HG03439 (cell line): ENCODE measurements around the gene TBC1D1.
A peak's percentile ranks its signal among the peaks of the same experiment; 100 is the strongest.

Source experiments
- ATAC-seq: cut with Tn5 transposase; IDR thresholded peaks from one replicate; pipeline ENCODE4 v1.9.1; 2021; ENCODE audit warnings: mild to moderate bottlenecking, moderate library complexity; ENCODE audit not compliant: unreplicated experiment

TBC1D1 gene, protein sequence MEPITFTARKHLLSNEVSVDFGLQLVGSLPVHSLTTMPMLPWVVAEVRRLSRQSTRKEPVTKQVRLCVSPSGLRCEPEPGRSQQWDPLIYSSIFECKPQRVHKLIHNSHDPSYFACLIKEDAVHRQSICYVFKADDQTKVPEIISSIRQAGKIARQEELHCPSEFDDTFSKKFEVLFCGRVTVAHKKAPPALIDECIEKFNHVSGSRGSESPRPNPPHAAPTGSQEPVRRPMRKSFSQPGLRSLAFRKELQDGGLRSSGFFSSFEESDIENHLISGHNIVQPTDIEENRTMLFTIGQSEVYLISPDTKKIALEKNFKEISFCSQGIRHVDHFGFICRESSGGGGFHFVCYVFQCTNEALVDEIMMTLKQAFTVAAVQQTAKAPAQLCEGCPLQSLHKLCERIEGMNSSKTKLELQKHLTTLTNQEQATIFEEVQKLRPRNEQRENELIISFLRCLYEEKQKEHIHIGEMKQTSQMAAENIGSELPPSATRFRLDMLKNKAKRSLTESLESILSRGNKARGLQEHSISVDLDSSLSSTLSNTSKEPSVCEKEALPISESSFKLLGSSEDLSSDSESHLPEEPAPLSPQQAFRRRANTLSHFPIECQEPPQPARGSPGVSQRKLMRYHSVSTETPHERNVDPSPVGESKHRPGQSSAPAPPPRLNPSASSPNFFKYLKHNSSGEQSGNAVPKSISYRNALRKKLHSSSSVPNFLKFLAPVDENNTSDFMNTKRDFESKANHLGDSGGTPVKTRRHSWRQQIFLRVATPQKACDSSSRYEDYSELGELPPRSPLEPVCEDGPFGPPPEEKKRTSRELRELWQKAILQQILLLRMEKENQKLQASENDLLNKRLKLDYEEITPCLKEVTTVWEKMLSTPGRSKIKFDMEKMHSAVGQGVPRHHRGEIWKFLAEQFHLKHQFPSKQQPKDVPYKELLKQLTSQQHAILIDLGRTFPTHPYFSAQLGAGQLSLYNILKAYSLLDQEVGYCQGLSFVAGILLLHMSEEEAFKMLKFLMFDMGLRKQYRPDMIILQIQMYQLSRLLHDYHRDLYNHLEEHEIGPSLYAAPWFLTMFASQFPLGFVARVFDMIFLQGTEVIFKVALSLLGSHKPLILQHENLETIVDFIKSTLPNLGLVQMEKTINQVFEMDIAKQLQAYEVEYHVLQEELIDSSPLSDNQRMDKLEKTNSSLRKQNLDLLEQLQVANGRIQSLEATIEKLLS (N-terminal part only)

DNA sequence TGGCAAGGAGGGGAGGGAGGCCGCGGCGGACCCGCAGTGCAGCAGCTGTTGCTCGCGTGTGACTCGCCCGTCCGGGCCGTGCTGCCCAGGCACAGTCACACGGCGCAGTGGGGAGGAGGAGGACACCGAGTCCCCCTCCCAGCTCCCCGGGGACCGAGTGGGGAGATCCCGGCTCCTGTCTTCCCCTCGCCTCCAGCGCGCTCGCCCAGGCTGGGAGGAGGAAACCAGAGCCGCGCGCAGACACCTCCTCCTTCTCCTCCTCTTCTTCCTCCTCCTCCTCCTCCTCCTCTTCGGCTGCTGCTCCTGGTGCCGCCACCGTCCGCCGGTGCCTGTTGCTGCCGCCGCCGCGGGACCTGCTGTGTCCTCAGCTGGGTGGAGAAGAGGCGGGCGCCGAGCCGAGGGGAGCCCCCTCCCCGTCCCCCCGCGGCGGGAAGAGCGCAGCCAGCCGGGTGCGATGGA is at the start of gene TBC1D1:
TSS of gene TBC1D1 (plus strand) at position 284 of the 459 bp plus-strand sequence. CDS start 11,012 bp downstream, outside the sequence.
- peak; percentile 37 for ATAC-seq

DNA sequence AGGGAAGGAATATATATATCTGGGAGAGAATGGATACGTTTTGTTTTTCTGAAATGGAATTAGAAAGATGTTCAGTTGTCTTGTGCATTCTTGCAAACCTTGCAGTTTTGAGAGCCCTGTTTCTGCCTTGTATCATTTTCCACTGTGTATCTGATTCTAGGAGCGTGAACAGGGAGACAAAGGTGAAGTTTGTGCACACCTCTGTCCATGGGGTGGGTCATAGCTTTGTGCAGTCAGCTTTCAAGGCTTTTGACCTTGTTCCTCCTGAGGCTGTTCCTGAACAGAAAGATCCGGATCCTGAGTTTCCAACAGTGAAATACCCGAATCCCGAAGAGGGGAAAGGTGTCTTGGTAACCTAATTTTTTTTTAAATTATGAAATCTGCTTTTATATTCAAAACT is 46.7 kb upstream of the TBC1D1 start:
- ATAC-seq = no peak

DNA sequence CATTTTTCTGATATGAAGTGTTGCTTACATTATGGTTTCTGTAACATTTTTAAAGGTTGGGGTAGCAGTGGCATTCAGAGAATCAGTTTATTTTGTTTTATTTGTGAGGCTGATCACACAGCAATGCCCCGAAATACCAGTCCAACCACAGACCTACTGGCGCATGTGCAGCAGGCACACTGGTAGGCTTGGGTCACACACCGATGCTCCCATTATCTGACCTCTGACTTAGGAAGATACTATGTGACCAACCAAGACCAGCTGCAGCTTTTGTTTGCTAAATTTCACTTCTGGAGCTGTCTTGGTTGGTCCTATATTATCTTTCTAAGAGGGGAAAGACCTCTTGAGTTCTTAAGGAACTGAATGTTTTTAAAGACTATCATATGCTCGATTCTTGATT is 45.7 kb upstream of the TBC1D1 start:
- no peak for ATAC-seq

DNA sequence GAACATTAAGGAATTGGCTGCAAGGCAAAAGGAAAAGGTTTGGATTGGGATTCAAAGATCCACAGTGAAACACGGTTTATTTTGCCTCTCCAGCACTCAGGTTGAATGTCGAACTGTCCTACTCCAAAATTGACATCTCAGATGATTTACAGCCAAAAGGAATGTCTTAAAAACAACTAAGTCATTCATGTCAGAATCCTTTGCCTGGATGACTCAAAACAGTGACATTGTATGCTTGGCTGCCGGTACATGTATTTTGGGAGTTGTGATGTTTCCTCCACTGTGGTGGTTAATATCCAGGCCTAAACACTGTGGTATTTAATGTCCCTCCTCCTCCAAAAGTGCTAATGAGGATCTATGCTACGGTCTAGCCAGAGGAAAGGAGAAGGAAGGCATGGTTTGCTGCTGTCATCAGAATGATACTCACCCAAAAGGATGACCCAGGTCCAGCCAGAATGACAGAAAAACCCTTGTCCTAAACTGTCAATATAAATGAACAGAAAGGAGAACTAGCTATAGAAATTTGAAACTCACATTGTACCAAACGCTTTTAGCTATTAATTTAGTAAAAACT is 43.5 kb upstream of the TBC1D1 start:
- ATAC-seq = no peak

DNA sequence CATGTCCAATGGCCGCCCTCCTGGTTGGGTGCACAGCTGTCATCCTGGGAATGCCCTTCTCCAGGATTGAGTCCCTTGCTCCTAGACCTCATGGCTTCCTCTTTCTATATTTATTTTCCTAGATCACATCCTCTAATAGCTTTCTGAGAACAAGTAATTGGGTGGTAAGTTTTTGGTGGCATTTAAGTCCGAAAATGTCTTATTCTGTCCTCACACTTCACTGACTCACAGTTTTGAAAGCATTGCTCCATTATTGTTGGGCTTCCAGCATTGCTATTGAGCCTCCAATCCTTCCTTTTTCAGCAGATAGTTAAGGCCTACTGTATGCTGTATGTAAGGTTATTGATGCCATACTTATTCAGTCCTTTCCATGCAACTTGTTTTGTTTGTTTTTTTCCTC is 38.5 kb upstream of the TBC1D1 start:
- ATAC-seq = no peak

DNA sequence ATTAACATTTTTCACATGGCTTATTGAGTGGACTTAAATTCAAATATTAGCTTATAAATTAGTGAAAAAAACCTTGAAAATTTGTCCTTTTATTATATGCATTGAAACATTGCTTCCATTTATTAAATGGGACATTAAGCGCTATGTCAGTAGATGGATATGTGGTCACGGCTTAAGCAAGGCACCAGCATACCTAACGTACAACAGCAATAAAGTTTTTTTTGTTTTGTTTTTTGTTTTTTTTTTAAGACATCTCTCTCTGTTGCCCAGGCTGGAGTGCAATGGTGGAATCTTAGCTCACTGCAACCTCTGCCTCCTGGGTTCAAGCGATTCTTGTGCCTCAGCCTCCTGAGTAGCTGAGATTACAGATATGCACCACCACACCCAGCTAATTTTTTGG is 32.8 kb upstream of the TBC1D1 start:
- no peak for ATAC-seq

DNA sequence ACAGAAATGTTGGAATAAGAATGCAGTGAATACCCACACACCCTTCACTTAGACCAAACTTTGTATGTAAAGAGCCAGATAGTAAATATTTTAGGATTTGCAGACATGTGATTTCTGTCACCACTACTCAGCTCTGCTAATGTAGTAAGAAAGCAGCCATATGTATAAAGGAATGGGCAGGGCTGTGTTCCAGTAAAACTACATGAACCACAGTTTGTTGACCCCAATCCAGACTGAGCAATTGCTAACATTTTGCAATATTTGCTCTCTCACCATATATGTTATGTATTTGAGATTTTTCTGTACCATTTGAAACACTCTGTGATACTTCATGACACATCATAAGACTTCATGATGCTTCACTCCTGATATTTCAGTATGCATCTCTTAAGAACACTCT is 32.0 kb upstream of the TBC1D1 start:
- ATAC-seq = no peak

DNA sequence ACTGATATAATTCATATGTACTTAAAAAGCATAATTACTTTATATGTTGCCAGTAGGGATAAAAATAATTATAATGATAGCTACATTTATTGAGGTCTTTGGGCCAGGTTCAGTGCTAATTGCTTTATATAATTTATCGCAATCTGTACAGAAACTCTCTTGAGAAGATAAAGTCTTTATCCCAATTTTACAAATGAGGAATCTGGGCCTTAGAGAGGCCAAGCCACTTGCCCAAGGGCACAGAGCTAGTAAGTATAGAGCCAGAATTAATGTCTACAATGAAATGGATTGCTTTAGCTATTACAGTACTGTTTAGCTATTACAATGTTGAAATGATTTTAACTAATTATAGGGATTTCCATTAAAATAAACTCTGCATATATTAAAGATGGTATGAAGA is 30.6 kb upstream of the TBC1D1 start:
- ATAC-seq = no peak

DNA sequence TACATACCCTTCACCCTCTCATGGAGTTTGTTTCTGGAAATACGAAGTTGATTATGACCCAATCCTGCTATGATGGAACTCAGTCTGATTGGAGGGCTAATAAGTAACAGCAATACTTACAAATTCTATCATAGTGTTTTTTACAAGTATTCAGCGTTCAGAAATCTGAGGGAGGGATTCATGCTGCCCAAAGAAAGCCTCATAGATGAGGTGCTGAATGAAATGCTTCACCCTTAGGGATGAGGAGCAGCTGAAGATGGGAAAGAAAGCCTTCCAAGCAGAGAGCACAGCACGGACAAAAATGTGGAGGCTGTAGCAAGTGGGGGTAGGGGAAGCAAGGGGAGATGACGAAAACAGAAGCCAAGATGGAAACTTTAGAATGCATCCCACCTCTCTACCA is 27.9 kb upstream of the TBC1D1 start:
- ATAC-seq = no peak

DNA sequence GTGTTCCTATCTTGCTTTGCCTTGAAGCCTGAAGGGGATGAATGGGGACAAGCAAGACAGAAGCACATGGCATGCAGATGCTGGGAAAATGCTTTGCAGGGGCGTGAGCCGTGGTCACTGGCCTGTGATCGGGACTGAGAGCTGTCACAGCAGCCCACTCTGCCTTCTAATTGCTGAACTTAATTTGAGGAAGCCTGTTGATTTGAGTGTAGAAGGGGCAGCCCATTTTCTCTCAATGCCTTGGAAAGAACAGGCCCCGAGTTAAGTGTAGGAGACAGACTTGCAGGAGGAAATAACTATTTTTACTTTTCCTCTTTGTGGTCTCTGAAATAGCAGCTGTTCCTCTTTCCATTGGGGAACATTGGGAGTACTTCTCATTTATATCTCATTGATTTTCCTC is 26.1 kb upstream of the TBC1D1 start:
- no peak for ATAC-seq

DNA sequence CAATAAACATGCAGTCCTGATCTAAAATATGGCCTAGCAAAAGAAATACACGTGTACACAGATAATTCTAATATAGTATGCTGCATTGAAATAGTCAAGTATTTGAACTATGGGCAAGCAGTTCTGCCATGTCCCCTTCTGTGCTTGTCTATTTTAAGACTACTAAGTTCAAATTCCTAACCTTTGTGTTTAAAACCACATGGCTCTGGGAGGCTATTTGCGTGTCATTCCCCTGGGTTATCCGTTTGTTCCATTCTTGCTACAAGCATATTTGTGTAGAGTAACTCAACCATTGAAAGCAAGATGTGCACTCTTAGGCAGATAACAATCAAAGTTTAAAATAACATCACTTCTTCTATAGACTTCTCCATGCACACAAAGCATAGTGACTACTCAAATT is 25.4 kb upstream of the TBC1D1 start:
- ATAC-seq = no peak

DNA sequence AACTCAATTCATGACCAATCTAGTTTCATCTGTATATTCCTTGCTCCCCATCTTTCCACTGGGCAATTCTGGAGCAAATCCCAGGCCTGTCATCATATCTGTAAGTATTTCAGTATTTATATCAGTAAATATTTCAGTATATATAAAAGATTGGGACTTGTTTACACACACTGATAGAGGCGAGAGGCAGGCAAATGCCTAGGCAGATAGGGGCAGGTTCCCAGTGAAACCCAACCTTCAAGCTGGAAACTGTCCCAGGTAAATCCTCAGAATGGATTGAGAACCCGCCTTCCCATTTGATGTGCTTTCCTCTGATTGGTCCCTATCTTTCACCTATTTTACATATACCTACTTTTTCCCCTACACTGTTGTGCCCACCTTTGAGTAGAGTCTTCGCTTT is 23.8 kb upstream of the TBC1D1 start:
- no peak for ATAC-seq

DNA sequence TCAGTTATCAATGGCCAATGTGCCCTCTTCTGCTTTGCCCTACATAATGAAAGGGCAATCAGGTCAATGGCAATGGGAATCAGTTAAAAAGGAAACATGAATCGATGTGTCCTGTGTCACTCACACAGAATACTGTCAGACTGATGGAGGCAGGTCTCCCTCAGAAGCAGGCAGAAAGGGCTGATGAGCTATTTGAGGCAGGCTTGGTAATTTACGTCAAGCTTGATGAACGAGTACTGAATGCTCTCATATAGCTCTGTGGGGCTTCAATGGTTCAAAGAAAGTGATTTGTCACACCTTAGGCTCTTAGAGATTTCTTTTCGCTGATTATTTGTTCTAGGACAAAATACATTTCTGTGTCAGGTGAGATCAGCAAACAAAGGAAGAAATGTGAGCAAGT is 22.6 kb upstream of the TBC1D1 start:
- no peak for ATAC-seq

DNA sequence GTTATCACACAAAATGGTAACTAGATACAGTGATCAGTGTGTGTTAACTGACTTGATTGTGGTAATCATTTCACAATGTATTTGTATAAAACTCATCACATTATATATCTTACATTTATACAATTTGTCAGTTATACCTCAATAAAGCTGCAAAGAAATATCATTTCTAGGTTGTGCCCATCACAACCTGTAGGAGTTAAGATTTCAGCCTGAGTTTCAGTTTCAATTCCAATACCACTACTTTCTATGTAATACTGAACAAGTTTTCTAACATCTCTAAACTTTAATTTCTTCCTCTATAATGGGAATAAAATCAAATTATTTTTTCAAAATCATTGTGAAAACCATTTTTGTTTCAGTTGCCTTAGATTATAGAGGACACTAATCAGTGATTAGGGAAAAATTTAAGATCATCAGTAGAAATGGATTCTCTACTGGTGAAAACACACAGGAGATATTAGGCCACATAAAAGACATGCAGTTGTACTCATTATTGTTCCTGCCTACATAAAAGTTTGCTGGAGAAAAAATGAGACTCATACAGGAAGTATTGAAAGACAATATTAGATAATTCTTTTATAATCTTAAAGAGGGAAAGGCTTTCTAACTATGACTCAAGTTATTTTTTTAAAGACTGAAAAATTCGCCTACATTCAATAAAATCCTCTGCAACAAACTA is 18.4 kb upstream of the TBC1D1 start:
- ATAC-seq = no peak

DNA sequence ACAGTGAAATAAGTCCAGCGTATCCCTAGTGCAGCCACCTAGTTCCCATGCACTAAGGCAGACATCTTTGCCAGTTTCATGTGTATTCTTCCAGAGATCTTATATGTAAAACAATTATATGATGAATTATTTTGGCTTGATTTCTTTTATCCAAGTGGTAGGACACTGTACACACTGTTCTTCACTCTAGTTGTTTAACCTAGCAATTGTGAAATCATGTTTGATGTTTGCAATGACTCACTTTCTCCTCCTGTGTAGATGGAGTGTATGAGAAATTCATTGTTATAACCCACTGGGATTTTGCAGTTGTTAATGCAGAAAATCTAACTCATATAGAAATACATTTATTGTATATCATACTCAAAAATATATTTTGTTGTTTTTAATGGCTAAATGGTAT is 17.5 kb upstream of the TBC1D1 start:
- ATAC-seq = no peak

DNA sequence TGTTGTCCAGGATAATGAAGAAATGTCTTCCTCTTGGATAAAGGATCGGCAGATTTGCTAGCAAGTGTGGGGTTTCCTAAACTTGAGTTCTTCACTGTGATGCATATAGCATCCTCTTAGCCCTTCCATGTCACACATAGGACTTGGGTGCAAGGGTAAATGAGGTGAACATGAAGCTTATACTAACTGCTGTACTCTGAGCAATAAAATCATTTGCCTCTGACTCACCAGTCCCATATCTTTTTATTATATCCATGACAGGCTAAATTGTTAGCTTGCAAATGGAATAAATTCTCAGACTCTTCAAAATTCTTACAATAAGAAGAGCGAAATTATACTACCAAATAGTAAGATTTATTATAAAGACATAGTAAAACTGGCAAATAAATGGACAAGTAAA is 14.7 kb upstream of the TBC1D1 start:
- ATAC-seq = no peak

DNA sequence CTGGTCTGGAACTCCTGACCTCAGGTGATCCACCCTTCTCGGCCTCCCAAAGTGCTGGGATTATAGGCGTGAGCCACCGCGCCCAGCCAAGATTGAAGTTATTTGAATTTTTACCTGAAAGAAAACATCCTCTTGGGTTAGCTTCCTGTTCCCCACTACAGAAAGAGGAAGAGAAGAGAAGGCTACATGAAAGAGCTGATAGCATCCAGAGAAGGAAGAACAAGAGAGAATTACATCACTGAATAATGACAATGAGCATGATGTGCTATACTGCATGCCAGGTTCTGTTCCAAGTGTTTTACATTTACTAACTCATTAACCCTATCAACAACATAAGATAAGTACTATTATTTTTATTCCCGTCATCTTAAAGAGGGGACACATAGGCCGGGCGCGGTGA is 11.5 kb upstream of the TBC1D1 start:
- no peak for ATAC-seq

DNA sequence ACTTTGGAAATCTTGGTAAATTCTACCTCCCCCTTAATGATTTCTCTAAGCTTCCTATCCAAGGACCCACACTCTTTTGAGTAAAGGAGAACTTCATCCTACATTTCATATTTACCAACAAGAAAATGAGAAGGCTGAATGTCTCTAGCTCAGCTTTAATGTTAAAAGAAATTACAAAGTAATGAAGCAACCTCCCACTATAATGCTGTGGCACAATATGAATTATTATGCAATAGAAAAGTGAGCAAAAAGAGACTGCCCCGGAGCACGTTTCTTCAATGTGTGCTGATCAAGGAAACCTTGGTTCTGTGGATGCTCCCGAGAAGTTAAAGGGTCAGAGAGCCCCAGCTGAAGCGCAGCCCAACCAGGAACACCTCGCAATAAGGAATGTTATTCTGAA is 9.1 kb upstream of the TBC1D1 start:
- no peak for ATAC-seq

DNA sequence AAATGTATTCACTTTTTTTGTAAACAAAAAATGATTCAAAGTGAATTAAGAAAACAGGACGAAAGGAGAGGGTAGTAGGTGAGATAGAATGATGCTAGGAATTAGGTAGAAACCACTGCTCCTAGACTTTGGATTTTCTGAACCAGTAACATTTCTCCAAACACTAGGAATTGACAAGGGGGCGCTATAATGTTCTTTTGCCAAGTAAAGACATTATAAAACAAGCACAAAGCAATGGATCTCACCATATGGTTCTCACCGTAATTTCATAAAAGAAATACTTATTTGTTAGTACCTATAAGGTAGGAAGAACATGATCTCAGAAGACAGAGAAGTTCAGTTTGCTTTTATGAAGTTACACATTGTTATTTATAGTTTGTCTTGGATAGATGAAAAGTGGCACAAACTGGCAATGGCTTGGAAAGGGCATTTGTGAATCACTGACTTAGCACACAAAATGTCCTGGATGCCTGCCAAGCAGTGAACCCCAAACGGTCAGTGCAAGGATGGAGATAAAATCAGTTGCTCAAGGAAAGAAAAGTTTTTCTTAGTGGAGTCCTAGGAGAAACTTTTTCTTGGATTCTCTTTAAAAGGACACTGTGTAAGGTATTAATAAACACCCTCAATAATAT is 8.1 kb upstream of the TBC1D1 start:
- no peak for ATAC-seq
